Lung (tissue), 12 donors: Measurements from ENCODE around the gene KIF18B. TPM values are rescaled to one million over a fixed set of nuclear protein-coding genes. Genes with fewer than 3 reads are reported as not detected.

ENCODE experiments used
- ATAC-seq: fragments of 200-7000 bp; cut with Tn5 transposase; one replicate; pipeline ENCODE4 v1.9.1; 2020; ENCODE audit warnings: moderate number of reproducible peaks; ENCODE audit not compliant: insufficient read depth, low FRiP score
- DNase-seq, 3 donors: peaks; one replicate each; pipeline ENCODE4 v3.0.0-alpha.2; 2013 to 2017
- H3K27ac ChIP-seq, 2 donors: one replicate each; pipeline ENCODE4 v1.5.1; 2013; ENCODE audit warnings: mild to moderate bottlenecking in 2 of 2, moderate library complexity in 2 of 2, control low read depth in 1 of 2, inconsistent platforms in 1 of 2, low read depth in 1 of 2, low read length in 1 of 2
- H3K27me3 ChIP-seq, 3 donors: one replicate each; pipeline ENCODE4 v1.5.1; 2013; ENCODE audit warnings: low read length in 2 of 3; ENCODE audit not compliant: control insufficient read depth in 3 of 3, insufficient read depth in 3 of 3
- H3K36me3 ChIP-seq, 4 donors: one replicate each; pipeline ENCODE4 v1.5.1; 2013; ENCODE audit warnings: low read length in 4 of 4, mild to moderate bottlenecking in 1 of 4, moderate library complexity in 1 of 4; ENCODE audit not compliant: control insufficient read depth in 4 of 4, insufficient read depth in 4 of 4
- H3K4me1 ChIP-seq, 5 donors: one replicate each; pipeline ENCODE4 v1.5.1; 2013; ENCODE audit warnings: low read length in 5 of 5, mild to moderate bottlenecking in 2 of 5, moderate library complexity in 1 of 5; ENCODE audit not compliant: control insufficient read depth in 5 of 5, insufficient read depth in 5 of 5
- H3K4me3 ChIP-seq: one replicate; pipeline ENCODE4 v1.5.1; 2013; ENCODE audit warnings: mild to moderate bottlenecking, control low read depth, moderate library complexity
- H3K9ac ChIP-seq, 2 donors: one replicate each; pipeline ENCODE4 v1.5.1; 2013; ENCODE audit warnings: low read length in 2 of 2, control low read depth in 1 of 2; ENCODE audit not compliant: insufficient read depth in 1 of 2
- H3K9me3 ChIP-seq, 4 donors: one replicate each; pipeline ENCODE4 v1.5.1; 2013; ENCODE audit warnings: low read length in 3 of 4, mild to moderate bottlenecking in 1 of 4, moderate library complexity in 1 of 4; ENCODE audit not compliant: control insufficient read depth in 4 of 4, insufficient read depth in 3 of 4
- WGBS, 2 donors: extraction: QIAGEN DNeasy Blood & Tissue Kit; methylation state at CpG; one replicate each; pipeline ENCODE4 v1.1.7; 2013; 5-methylcytosine and 5-hydroxymethylcytosine counted together
- polyA plus RNA-seq, 2 donors: library from polyadenylated mRNA; stranded (reverse); fragments of 200-250 nt; gene quantifications; one replicate each; pipeline ENCODE4 v1.2.1, GENCODE V29; 2013
- total RNA-seq, 2 donors: library from RNA; depleted of rRNA in 1 of 2; stranded (reverse); fragments of >200 nt in 1 of 2; gene quantifications; one replicate each; pipeline ENCODE4 v1.2.1, GENCODE V29; 2014 to 2021
- TF ChIP-seq, protein P1 (sequence below): IDR thresholded peaks from 2 replicates; pipeline ENCODE4 v1.5.1; 2012; ENCODE audit warnings: mild to moderate bottlenecking; ENCODE audit errors: control extremely low read depth, extremely low read depth
- donor health status: control.
- donor health status: control.
- donor health status: Bipolar disorder and iron deficiency.
- donor health status: healthy.
- donor health status: DM: yes; HTN: yes; CAD: no.

KIF18B gene
- total and polyA plus RNA-seq, 4 donors = 0.70 to 1.4 (median 0.83) TPM

DNA sequence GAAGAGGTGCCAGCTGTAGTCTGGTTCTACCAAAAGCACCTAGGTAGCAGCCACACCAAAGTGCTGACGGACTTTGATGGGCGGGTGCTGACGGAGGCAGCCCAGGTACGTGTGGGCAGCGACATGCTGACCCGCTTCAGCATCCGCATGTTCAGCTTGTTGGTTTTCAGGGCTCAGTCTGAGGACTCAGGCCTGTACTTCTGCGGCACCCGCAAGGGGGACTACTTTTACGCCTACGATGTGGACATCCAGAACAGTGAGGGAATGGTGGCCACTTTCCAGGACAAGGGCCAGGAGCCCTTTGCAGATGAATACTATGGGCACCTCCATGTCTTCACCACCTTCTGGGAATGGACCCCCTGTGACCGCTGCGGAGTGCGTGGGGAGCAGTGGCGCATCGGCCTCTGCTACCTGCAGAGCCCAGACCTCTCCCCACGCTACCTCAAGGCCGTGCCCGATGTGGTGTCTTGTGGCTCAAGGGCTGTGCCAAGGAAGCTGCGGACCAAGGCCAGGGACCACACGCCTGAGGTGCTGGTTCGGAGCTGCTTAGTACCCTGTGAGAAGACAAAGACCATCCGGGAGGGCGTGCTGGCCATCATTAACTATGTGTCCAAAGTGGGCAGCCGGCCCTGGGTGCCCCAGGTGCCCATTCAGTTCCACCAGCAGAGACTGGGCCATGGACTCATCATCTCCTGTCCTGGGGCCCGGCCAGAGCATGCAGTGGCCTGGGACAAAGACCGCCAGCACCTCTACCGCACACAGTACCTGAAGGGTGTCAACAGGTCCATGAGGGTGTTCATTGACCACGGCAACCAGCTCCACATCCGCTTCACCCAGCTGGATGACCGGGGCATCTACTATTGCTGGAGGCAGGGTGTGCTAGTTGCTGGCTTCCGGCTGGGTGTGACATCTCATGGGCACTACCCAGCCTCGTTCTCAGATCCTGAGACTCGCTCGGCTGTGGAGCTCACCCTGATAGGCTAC, 43.3 kb downstream of the KIF18B start:
- no peaks in the 10 kb centered on the region for H3K9me3 ChIP-seq
- no peak overlapping the region for H3K4me3 ChIP-seq
- H3K27me3 ChIP-seq = peaks cover 0 to 3% (median 0%) of the 10 kb centered on the region in 3 donors
- no peak overlapping the region for H3K27ac ChIP-seq
- no peaks in the 10 kb centered on the region for H3K36me3 ChIP-seq
- 96% methylated on average over 35 of the region's 35 CpGs for WGBS, 2 donors
- ATAC-seq = no peak
- peaks cover 0 to 9% (median 0%) of the 10 kb centered on the region in 5 donors for H3K4me1 ChIP-seq
- DNase-seq = no peak
- H3K9ac ChIP-seq = no peak overlapping the region
- TF ChIP-seq, protein P1, sequence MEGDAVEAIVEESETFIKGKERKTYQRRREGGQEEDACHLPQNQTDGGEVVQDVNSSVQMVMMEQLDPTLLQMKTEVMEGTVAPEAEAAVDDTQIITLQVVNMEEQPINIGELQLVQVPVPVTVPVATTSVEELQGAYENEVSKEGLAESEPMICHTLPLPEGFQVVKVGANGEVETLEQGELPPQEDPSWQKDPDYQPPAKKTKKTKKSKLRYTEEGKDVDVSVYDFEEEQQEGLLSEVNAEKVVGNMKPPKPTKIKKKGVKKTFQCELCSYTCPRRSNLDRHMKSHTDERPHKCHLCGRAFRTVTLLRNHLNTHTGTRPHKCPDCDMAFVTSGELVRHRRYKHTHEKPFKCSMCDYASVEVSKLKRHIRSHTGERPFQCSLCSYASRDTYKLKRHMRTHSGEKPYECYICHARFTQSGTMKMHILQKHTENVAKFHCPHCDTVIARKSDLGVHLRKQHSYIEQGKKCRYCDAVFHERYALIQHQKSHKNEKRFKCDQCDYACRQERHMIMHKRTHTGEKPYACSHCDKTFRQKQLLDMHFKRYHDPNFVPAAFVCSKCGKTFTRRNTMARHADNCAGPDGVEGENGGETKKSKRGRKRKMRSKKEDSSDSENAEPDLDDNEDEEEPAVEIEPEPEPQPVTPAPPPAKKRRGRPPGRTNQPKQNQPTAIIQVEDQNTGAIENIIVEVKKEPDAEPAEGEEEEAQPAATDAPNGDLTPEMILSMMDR = no peak

- TF ChIP-seq, protein P1 = no peak
- no peak overlapping the region for H3K4me3 ChIP-seq
- no peak overlapping the region for H3K9ac ChIP-seq
- peaks cover 0 to 17% (median 4%) of the 10 kb centered on the region in 5 donors for H3K4me1 ChIP-seq
- H3K9me3 ChIP-seq = no peaks in the 10 kb centered on the region
- ATAC-seq (no peak), DNase-seq (no peak)
- H3K27ac ChIP-seq = no peak overlapping the region
- 77% methylated on average over 8 of the region's 8 CpGs for WGBS, 2 donors
- H3K36me3 ChIP-seq = no peaks in the 10 kb centered on the region
- peaks cover 0 to 3% (median 0%) of the 10 kb centered on the region in 3 donors for H3K27me3 ChIP-seq
Observed at GRCh38 chr17:44903012-44903685, 44.4 kb downstream of the KIF18B start.

- 79 to 88% methylated on average over 17 of the region's 17 CpGs for WGBS, 2 donors
- H3K4me3 ChIP-seq = no peak overlapping the region
- no peaks in the 10 kb centered on the region for H3K36me3 ChIP-seq
- no peak overlapping the region for H3K9ac ChIP-seq
- peaks cover 0 to 2% (median 0%) of the 10 kb centered on the region in 3 donors for H3K27me3 ChIP-seq
- DNase-seq (no peak), ATAC-seq (no peak)
- no peak overlapping the region for H3K27ac ChIP-seq
- TF ChIP-seq, protein P1 = no peak
- H3K9me3 ChIP-seq = no peaks in the 10 kb centered on the region
- H3K4me1 ChIP-seq = peaks cover 0 to 23% (median 4%) of the 10 kb centered on the region in 5 donors
Observed at GRCh38 chr17:44902135-44902760, 45.3 kb downstream of the KIF18B start.
